Measurements from ENCODE around the gene ANKFN1.
"Not testable (repeated sequence)": the region's sequence is repeated elsewhere in the genome, so short reads cannot be mapped to it uniquely, and the experiment has no call there.

ANKFN1 gene

DNA sequence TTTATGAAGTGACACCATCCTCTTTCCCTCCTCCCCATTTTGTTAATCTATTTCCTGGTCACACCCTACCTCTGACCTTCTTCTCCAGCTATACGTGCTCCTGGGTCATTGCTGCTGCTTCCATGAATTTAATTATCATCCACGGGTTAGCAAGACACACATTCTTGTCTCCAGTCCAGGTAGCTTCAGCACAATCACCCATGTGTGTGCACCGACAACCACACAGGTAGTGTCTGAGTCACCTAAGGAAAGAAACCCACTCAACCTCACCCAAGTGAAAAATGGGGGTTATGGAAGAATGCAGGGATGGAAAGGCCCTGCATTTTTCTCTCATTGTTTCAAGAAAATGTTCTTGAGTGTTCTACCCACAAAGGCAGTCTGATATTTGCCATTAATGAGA, 135.5 kb downstream of the ANKFN1 start:
- DNase-seq (ENCODE audit: low read depth in 2 of 2) = not testable (repeated sequence)

GRCh38 chr17:56289321-56289720, 136.0 kb downstream of the ANKFN1 start:
- DNase-seq (ENCODE audit: low read depth in 2 of 2) = no peak

- DNase-seq (ENCODE audit: low read depth in 2 of 2) = no peak
Observed at GRCh38 chr17:56290101-56290801, 137.0 kb downstream of the ANKFN1 start.

GRCh38 chr17:56290802-56291118, 137.5 kb downstream of the ANKFN1 start:
- DNase-seq (ENCODE audit: low read depth in 2 of 2) = no peak

DNA sequence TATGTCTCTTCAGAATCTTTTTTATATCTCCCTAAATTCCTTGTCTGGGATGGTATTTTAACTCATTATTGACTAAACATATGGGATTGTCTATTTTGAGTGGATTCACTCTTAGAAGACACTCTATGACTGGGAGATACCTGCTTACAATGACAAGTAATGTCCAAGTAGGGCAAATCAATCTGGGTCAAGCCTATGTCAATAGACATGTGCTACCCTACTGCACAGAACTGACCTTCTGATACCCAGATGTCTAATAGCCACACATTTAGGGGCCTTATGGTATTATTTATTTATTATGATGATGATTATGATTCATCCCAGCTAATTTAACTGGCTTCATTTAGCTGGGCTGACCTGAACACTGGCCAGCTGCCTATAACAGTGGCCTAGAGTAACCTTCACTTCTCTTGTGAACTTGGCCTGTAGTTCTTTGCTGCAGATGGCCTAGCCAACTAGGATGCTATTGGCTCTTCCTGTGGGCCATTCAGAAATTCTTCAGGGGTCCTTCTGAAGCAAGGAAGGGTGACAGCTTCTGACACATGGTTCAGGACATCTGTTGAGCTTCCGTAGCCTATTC, 138.0 kb downstream of the ANKFN1 start:
- no peak for DNase-seq (ENCODE audit: low read depth in 2 of 2)

GRCh38 chr17:56292010-56292409, 138.7 kb downstream of the ANKFN1 start:
- no peak for DNase-seq (ENCODE audit: low read depth in 2 of 2)

DNA sequence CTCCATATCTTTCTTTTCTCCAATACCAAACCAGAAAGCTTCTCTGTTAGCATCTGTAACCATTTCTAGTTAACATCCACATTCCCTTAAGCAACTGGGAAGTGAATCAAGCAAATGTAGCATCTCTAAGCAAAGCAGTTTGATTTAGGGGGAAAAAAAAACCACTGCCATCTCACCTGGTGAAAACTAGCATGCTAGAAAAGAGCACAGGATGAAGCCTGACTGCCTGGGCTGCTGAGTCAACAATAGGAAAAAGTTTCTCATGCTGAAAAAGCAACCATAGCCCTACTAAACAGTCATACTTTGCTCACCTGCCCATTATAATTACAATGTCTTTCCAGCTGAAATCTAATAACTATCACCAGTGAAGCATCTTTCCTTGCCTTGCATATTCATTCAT, 139.3 kb downstream of the ANKFN1 start:
- DNase-seq (ENCODE audit: low read depth in 2 of 2) = no peak

DNA sequence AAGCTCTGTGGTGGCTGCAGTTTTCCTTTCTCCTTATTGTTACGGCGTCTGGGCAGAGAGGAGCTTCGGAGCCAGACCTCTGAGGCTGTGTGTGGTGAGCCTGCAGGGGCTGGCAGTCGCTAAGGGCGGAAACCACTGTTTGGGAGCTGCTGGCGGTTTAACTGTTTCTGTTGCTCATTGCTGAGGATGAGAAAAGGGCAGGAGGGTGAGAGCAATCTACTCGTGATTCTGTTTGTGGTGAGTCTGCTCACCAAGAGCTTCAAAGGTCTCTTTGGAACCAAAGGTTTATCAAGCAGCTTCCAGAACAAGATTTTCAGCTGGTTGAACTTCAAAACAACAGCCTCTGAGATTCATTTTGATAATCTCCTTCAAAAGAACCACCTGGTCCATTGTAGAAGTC, 143.9 kb downstream of the ANKFN1 start:
- no peak for DNase-seq (ENCODE audit: low read depth in 2 of 2)

GRCh38 chr17:56298846-56299245, 145.6 kb downstream of the ANKFN1 start:
- DNase-seq (ENCODE audit: low read depth in 2 of 2) = no peak

- DNase-seq (ENCODE audit: low read depth in 2 of 2) = no peak
Observed at GRCh38 chr17:56300144-56300543, 146.9 kb downstream of the ANKFN1 start.

DNA sequence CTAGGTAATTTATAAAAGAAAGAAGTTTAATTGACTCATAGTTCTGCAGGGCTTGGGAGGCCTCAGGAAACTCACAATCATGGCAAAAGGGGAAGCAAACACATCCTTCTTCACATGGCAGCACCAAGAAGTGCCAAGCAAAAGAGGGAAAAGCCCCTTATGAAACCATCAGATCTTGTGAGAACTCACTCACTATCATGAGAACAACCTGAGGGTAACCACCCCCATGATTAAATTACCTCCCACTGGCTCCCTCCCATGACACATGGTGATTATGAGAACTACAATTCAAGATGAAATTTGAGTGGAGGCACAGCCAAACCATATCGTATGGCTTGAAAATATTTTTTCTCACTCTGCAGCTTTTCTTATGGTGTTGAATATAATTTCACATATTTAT, 151.7 kb downstream of the ANKFN1 start:
- DNase-seq (ENCODE audit: low read depth in 2 of 2) = no peak

GRCh38 chr17:56309897-56310296, 156.6 kb downstream of the ANKFN1 start:
- no peak for DNase-seq (ENCODE audit: low read depth in 2 of 2)

- DNase-seq (ENCODE audit: low read depth in 2 of 2) = no peak
Observed at GRCh38 chr17:56310782-56311181, 157.5 kb downstream of the ANKFN1 start.

DNA sequence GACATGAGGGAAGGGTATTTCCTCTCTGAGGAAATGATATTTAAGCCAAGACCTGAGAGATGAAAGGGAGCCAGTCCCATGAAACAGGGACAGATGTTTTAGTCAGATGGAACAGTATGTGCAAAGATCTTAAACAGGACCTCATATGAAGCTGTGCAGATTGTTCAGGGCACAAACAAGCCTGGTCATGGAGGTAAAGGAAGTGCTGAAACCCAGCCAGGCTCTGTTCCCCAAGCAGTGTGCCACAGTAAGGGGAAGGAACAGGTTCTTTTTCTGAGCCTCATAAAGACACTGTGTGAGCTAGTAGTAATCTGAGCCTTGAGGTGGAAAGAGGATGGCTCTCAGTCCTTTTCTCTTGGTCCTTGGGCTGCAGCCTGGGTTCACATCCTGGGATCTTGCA, 159.9 kb downstream of the ANKFN1 start:
- DNase-seq (ENCODE audit: low read depth in 2 of 2) = no peak

- DNase-seq (ENCODE audit: low read depth in 2 of 2) = no peak
Observed at GRCh38 chr17:56314026-56314425, 160.8 kb downstream of the ANKFN1 start.

GRCh38 chr17:56314984-56315602, 161.8 kb downstream of the ANKFN1 start:
- no peak for DNase-seq (ENCODE audit: low read depth in 2 of 2)

GRCh38 chr17:56316604-56317003, 163.3 kb downstream of the ANKFN1 start:
- no peak for DNase-seq (ENCODE audit: low read depth in 2 of 2)

DNA sequence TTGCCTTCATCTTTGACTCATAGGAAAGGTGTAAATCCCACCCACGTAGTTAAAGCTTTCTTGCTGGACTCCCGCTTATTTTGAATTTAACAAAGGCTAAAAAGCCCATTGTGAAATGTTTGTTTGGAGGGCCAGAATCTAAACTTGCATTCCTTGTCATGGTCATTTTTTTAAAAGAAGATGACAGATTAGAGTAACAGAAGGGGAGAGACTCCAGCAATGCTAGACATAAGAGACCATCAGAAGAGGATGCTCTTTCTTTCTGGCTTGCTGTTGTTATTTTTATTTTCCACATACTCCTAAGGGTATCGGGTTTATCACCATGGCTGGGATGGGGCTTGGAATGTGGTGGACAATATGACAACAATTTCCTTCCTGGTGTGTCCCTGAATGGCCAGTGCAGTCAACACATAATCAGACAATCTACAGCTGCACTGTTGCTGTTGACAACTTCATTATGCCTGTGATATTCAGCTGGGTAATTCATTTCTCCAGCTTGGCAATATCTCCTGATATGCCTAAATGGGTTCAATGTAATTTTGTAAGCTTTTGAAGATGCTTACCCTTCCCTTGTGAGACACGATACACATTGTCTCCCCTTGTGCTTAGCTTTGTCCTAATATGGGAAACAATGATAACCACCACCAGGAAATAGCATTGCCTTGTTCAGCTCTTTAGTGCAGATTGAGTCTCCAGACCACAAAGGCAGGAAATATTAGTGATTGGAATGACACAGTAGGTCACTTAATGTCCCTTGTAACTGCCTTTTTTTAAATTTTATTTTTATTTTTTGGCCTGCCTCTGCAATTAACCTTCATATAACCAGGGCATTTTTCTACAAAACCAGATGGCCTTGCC, 164.3 kb downstream of the ANKFN1 start:
- DNase-seq (ENCODE audit: low read depth in 2 of 2) = no peak

GRCh38 chr17:56319531-56319930, 166.3 kb downstream of the ANKFN1 start:
- no peak for DNase-seq (ENCODE audit: low read depth in 2 of 2)

GRCh38 chr17:56320443-56320842, 167.2 kb downstream of the ANKFN1 start:
- no peak for DNase-seq (ENCODE audit: low read depth in 2 of 2)

GRCh38 chr17:56322991-56323390, 169.7 kb downstream of the ANKFN1 start:
- DNase-seq (ENCODE audit: low read depth in 2 of 2) = no peak

DNA sequence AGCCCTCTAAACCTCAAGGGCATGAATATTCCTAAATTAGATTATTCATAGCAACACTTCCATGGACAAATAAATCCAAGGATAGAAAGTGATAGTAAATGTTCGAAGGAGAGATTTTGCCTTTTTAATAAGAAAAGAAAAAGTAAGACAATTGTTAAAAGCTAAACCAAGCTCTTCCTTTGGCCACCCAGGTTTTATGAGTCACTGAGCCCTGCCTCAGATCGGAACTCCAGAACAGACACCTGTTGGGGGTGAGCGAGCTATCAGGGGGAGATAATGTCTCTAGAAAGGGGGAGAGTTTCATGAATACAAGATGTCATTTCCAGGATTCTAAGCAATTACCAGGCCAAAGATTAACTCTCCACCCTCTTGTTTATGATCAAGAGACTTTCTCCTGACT, 171.4 kb downstream of the ANKFN1 start:
- no peak for DNase-seq (ENCODE audit: low read depth in 2 of 2)

Data from stimulated activated CD4-positive, alpha-beta T cell treated with anti-CD3 and anti-CD28 coated beads, Interleukin-1b, Interleukin-23, amount 100 ng/mL, for 4 hours (primary cell).